Fibroblast of lung (primary cell): ENCODE data around the gene SP7. TPM values are rescaled to one million over a fixed set of nuclear protein-coding genes. Genes with fewer than 3 reads are reported as not detected.

Experiments used
- DNase-seq, 2 donors: peaks; one replicate each; pipeline versions ENCODE4 v3.0.0 to v3.0.0-alpha.2; 2010; ENCODE audit warnings: low read depth in 2 of 2
- H2AFZ ChIP-seq: 2 replicates; pipeline ENCODE4 v1.5.1; 2012; ENCODE audit warnings: low read length, control low read depth, inconsistent platforms
- H3K27ac ChIP-seq: 2 replicates; pipeline ENCODE4 v1.5.1; 2011; ENCODE audit warnings: low read length, control low read depth; ENCODE audit not compliant: insufficient read depth
- H3K27me3 ChIP-seq: 2 replicates; pipeline ENCODE4 v1.5.1; 2011; ENCODE audit warnings: mild to moderate bottlenecking, low read length; ENCODE audit not compliant: control insufficient read depth, insufficient read depth
- H3K36me3 ChIP-seq: 2 replicates; pipeline ENCODE4 v1.5.1; 2011; ENCODE audit warnings: low read length; ENCODE audit not compliant: control insufficient read depth, insufficient read depth
- H3K4me1 ChIP-seq: 2 replicates; pipeline ENCODE4 v1.5.1; 2011; ENCODE audit warnings: low read length; ENCODE audit not compliant: control insufficient read depth, insufficient read depth; ENCODE audit errors: extremely low read depth
- H3K4me2 ChIP-seq: 2 replicates; pipeline ENCODE4 v1.5.1; 2011; ENCODE audit warnings: low read length, control low read depth; ENCODE audit not compliant: insufficient read depth; ENCODE audit errors: extremely low read depth
- H3K4me3 ChIP-seq, 4 experiments: fragments of 200-600 bp in 1 of 4; sonication (generic) in 1 of 4; replicated peaks in 1 of 4; 2 replicates each; pipeline ENCODE4 v1.5.1; 2011 to 2016; ENCODE audit warnings: low read length in 4 of 4, low read depth in 3 of 4, mild to moderate bottlenecking in 3 of 4, control low read depth in 2 of 4, inconsistent platforms in 1 of 4, mixed read lengths in 1 of 4; ENCODE audit not compliant: insufficient read depth in 1 of 4; ENCODE audit errors: control extremely low read depth in 1 of 4
- H3K79me2 ChIP-seq: 2 replicates; pipeline ENCODE4 v1.5.1; 2012; ENCODE audit warnings: mild to moderate bottlenecking, low read length, inconsistent platforms; ENCODE audit not compliant: control insufficient read depth, insufficient read depth
- H3K9ac ChIP-seq: 2 replicates; pipeline ENCODE4 v1.5.1; 2011; ENCODE audit warnings: mild to moderate bottlenecking, low read length, control low read depth; ENCODE audit not compliant: insufficient read depth
- H3K9me3 ChIP-seq: 2 replicates; pipeline ENCODE4 v1.5.1; 2012; ENCODE audit warnings: low read depth, low read length; ENCODE audit not compliant: control insufficient read depth, insufficient read depth
- H4K20me1 ChIP-seq: 2 replicates; pipeline ENCODE4 v1.5.1; 2011; ENCODE audit warnings: low read length; ENCODE audit not compliant: control insufficient read depth, insufficient read depth; ENCODE audit errors: extremely low read depth
- CTCF ChIP-seq, 2 donors: IDR thresholded peaks in 1 of 2; conservative IDR thresholded peaks in 1 of 2; 1 replicate in 1 of 2; 2 replicates in 1 of 2; pipeline ENCODE4 v1.5.1; 2011 to 2012; ENCODE audit warnings: low read length in 2 of 2, control low read depth in 1 of 2, inconsistent platforms in 1 of 2, low read depth in 1 of 2, mild to moderate bottlenecking in 1 of 2
- EZH2 ChIP-seq: IDR thresholded peaks from 2 replicates; pipeline ENCODE4 v1.5.1; 2012; ENCODE audit warnings: low read length, control low read depth, mild to moderate bottlenecking; ENCODE audit errors: missing control alignments
- polyA plus RNA-seq, 2 donors: library from polyadenylated mRNA; depleted of rRNA in 1 of 2; stranded (reverse) in 1 of 2; unstranded in 1 of 2; fragments of >200 nt; gene quantifications; 2 replicates each; pipeline ENCODE4 v1.2.1, GENCODE V29; 2011 to 2012; ENCODE audit warnings: missing spikeins in 1 of 2
- total RNA-seq: library from RNA; depleted of rRNA; stranded (reverse); fragments of >200 nt; gene quantifications from 2 replicates; pipeline ENCODE4 v1.2.1, GENCODE V29; 2014

The SP7 gene
- total and polyA plus RNA-seq, 2 donors (not counting 1 experiment from before 2014, with no cell fraction given), result not detected

- Histone ChIP-seq H3K4me2 (no peak overlapping the region), H3K27me3 (no peaks in the 10 kb centered on the region), H3K9ac (no peak overlapping the region), H4K20me1 (no peaks in the 10 kb centered on the region), H3K9me3 (no peaks in the 10 kb centered on the region), H3K79me2 (no peaks in the 10 kb centered on the region), H3K27ac (no peak overlapping the region), H3K4me1 (peaks cover 9% of the 10 kb centered on the region), H3K4me3 (no peak overlapping the region), H3K36me3 (no peaks in the 10 kb centered on the region), H2AFZ (no peak overlapping the region)
- DNase-seq, result no peak
- no peak for TF ChIP-seq EZH2
Measured at GRCh38 chr12:53347905-53348304, 11.8 kb upstream of the SP7 start.

- H3K36me3 ChIP-seq, result no peaks in the 10 kb centered on the region
- no peak overlapping the region for H3K9ac ChIP-seq
- DNase-seq, result no peak
- peaks cover 9% of the 10 kb centered on the region for H3K4me1 ChIP-seq
- no peaks in the 10 kb centered on the region for H4K20me1 ChIP-seq
- H3K79me2 ChIP-seq, result no peaks in the 10 kb centered on the region
- H3K4me2 ChIP-seq, result no peak overlapping the region
- no peak overlapping the region for H3K27ac ChIP-seq
- H3K4me3 ChIP-seq, result no peak overlapping the region
- no peaks in the 10 kb centered on the region for H3K9me3 ChIP-seq
- TF ChIP-seq EZH2, result no peak
- TF ChIP-seq CTCF (conservative IDR thresholded peaks at IDR 0.05 in 1 of 2, IDR thresholded peaks at IDR 0.05 in 1 of 2; ENCODE audit: low read depth in 1 of 2, low read length in 2 of 2), result no peak
- no peak overlapping the region for H2AFZ ChIP-seq
- H3K27me3 ChIP-seq, result no peaks in the 10 kb centered on the region
Measured at GRCh38 chr12:53346491-53346890, 10.3 kb upstream of the SP7 start.

- Histone ChIP-seq H4K20me1 (no peaks in the 10 kb centered on the region), H3K4me2 (peak overlapping the region; percentile 92), H3K36me3 (no peaks in the 10 kb centered on the region), H3K9me3 (no peaks in the 10 kb centered on the region), H3K9ac (no peak overlapping the region), H2AFZ (peak overlapping the region; percentile 63), H3K4me3 (peak overlapping the region; percentile 67 to 83 (median 71)), H3K79me2 (no peaks in the 10 kb centered on the region), H3K27me3 (peaks cover 6% of the 10 kb centered on the region), H3K27ac (peak overlapping the region; percentile 34), H3K4me1 (peaks cover 9% of the 10 kb centered on the region)
- peak in 1 of 2 donors; percentile 14 for DNase-seq
- TF ChIP-seq EZH2 (no peak), CTCF (conservative IDR thresholded peaks at IDR 0.05 in 1 of 2, IDR thresholded peaks at IDR 0.05 in 1 of 2; ENCODE audit: low read depth in 1 of 2, low read length in 2 of 2) (no peak)
Measured at GRCh38 chr12:53345486-53346188, 9.5 kb upstream of the SP7 start.
